Adrenal gland (tissue), 5 donors: ENCODE measurements around the gene SBNO2.

Experiments used
- CTCF ChIP-seq, 6 experiments: fragments of 450-650 bp in 4 of 6; fragments of 200-600 bp in 2 of 6; sonication (generic) in 1 of 6; IDR thresholded peaks; 1 replicate in 5 of 6; 2 replicates in 1 of 6; pipeline versions ENCODE4 v1.5.1 to v1.8.0; 2016 to 2021; ENCODE audit warnings: antibody characterized with exemption in 6 of 6, mild to moderate bottlenecking in 2 of 6, moderate library complexity in 1 of 6
- POLR2A ChIP-seq, 2 donors: fragments of 450-650 bp; IDR thresholded peaks; one replicate each; pipeline ENCODE4 v1.6.1; 2017; ENCODE audit warnings: antibody characterized with exemption in 2 of 2, mild to moderate bottlenecking in 2 of 2, moderate library complexity in 1 of 2
- donor health status: DM: no; HTN: no; CAD: no.

- TF ChIP-seq CTCF (IDR thresholded peaks at IDR 0.05) (no peak), POLR2A (IDR thresholded peaks at IDR 0.05) (no peak)
Observed at GRCh38 chr19:1210227-1210538, 36.1 kb upstream of the SBNO2 start.
